PC-3 (cell line): ENCODE results near the gene TMEM44. TPM values are rescaled to one million over a fixed set of nuclear protein-coding genes. Genes with fewer than 3 reads are reported as not detected.

Experiments
- ATAC-seq: fragments of 200-7000 bp; cut with Tn5 transposase; 2 replicates; pipeline ENCODE4 v1.9.1; 2020; ENCODE audit warnings: mild to moderate bottlenecking, moderate library complexity
- BruUV-seq: library from RNA; stranded (reverse); fragments of 400-500 nt; replicated peaks from 2 replicates; lab custom pipeline; 2021; lab: Mats Ljungman, UMichigan
- CTCF ChIA-PET: fragments of 300-600 bp; sonication (Branson Sonifier 250); formaldehyde crosslinking; loops from one replicate; lab custom pipeline; 2022; ENCODE audit warnings: antibody characterized with exemption; lab: Charles Lee
- POLR2A ChIA-PET: fragments of 300-600 bp; sonication (Branson Sonifier 250); formaldehyde crosslinking; loops from one replicate; lab custom pipeline; 2022; ENCODE audit warnings: antibody characterized with exemption; ENCODE audit not compliant: unreplicated experiment; lab: Charles Lee
- DNase-seq: peaks from one replicate; pipeline ENCODE4 v3.0.0-alpha.2; 2015
- H2AFZ ChIP-seq: fragments of 300-600 bp; sonication (generic); 2 replicates; pipeline ENCODE4 v1.6.0; 2016; ENCODE audit warnings: antibody characterized with exemption, low read length
- H3F3A ChIP-seq: fragments of 300-600 bp; sonication (generic); one replicate; pipeline ENCODE4 v1.6.0; 2017; ENCODE audit warnings: antibody characterized with exemption, low read length, control low read depth, mild to moderate bottlenecking; ENCODE audit not compliant: unreplicated experiment
- H3K27ac ChIP-seq: fragments of 300-600 bp; sonication (generic); 2 replicates; pipeline ENCODE4 v1.5.1; 2016; ENCODE audit warnings: mild to moderate bottlenecking, low read length
- H3K27me3 ChIP-seq: fragments of 300-600 bp; sonication (generic); 2 replicates; pipeline ENCODE4 v1.6.1; 2016; ENCODE audit warnings: low read length, mixed read lengths
- H3K36me3 ChIP-seq: fragments of 300-600 bp; sonication (generic); 2 replicates; pipeline ENCODE4 v1.6.1; 2016; ENCODE audit warnings: low read depth, mixed run types, low read length, mixed read lengths
- H3K4me1 ChIP-seq: fragments of 300-600 bp; sonication (generic); 2 replicates; pipeline ENCODE4 v1.5.1; 2016; ENCODE audit warnings: low read length; ENCODE audit not compliant: insufficient read depth
- H3K4me2 ChIP-seq: fragments of 300-600 bp; sonication (generic); 2 replicates; pipeline ENCODE4 v1.6.0; 2016; ENCODE audit warnings: low read length
- H3K4me3 ChIP-seq: fragments of 300-600 bp; sonication (generic); 2 replicates; pipeline ENCODE4 v1.5.1; 2016; ENCODE audit warnings: mild to moderate bottlenecking, low read length, mixed read lengths
- H3K79me2 ChIP-seq: fragments of 300-600 bp; sonication (generic); 2 replicates; pipeline ENCODE4 v1.6.1; 2017; ENCODE audit warnings: low read length, mixed read lengths
- H3K9ac ChIP-seq: fragments of 300-600 bp; sonication (generic); 2 replicates; pipeline ENCODE4 v1.6.0; 2016; ENCODE audit warnings: mild to moderate bottlenecking, low read length
- H3K9me2 ChIP-seq: fragments of 300-600 bp; sonication (generic); replicated peaks from 2 replicates; pipeline ENCODE4 v1.6.1; 2016; ENCODE audit warnings: mixed run types, low read length, mixed read lengths
- H3K9me3 ChIP-seq: fragments of 300-600 bp; sonication (generic); 2 replicates; pipeline ENCODE4 v1.6.1; 2016; ENCODE audit warnings: low read length, mixed read lengths
- H4K20me1 ChIP-seq: fragments of 300-600 bp; sonication (generic); 2 replicates; pipeline ENCODE4 v1.6.1; 2016; ENCODE audit warnings: low read length, mixed read lengths
- EZH2 ChIP-seq: fragments of 300-600 bp; sonication (generic); IDR thresholded peaks from one replicate; pipeline ENCODE4 v1.6.1; 2017; ENCODE audit warnings: antibody characterized with exemption, mild to moderate bottlenecking, low read length; ENCODE audit not compliant: unreplicated experiment
- EZH2phosphoT487 ChIP-seq: fragments of 300-600 bp; sonication (generic); IDR thresholded peaks from 2 replicates; pipeline ENCODE4 v1.6.1; 2018; ENCODE audit warnings: mild to moderate bottlenecking, antibody characterized with exemption, low read length, borderline replicate concordance
- intact Hi-C: fragments of 100-400 bp; cut with micrococcal nuclease; formaldehyde crosslinking; loops from 2 replicates; pipeline ENCODE4 v1.9.0; 2023
- total RNA-seq: library from RNA; depleted of rRNA; stranded (reverse); fragments of >200 nt; gene quantifications from 2 replicates; pipeline ENCODE4 v1.2.3, GENCODE V29; 2014
- TF ChIP-seq, protein P1 (sequence below): fragments of 300-600 bp; sonication (generic); conservative IDR thresholded peaks from 2 replicates; pipeline ENCODE4 v1.5.1; 2017; ENCODE audit warnings: antibody characterized with exemption, low read depth, mild to moderate bottlenecking, low read length

The TMEM44 gene
- total RNA-seq, 1 experiment from 2014 or later: 16.6 TPM

GRCh38 chr3:194672876-194673275 is 39.7 kb upstream of the TMEM44 start:
- peaks cover 15% of the 10 kb centered on the region; the same call in 1 of the 2 replicates for H3K36me3 ChIP-seq
- peak overlapping the region; percentile 89 for H3K9ac ChIP-seq
- H3K27me3 ChIP-seq: no peaks in the 10 kb centered on the region
- H3K9me2 ChIP-seq: no peaks in the 10 kb centered on the region
- peaks cover 42% of the 10 kb centered on the region for H3K79me2 ChIP-seq
- ATAC-seq: no peak
- H3K4me3 ChIP-seq: peak overlapping the region; percentile 87
- H4K20me1 ChIP-seq: peaks cover 17% of the 10 kb centered on the region
- ChIA-PET POLR2A (interaction anchor here (0.5 to 0.6 kb wide), 3 partner anchors 314 to 1787 kb away, joined by 3 read pairs; no protein-coding TSS in a partner anchor), CTCF (interaction anchor here (0.5 to 2.3 kb wide), 4 partner anchors 10 to 689 kb away, joined by 6 to 13 read pairs (median 8); no protein-coding TSS in a partner anchor)
- H2AFZ ChIP-seq: peak overlapping the region; percentile 64
- TF ChIP-seq, protein P1, sequence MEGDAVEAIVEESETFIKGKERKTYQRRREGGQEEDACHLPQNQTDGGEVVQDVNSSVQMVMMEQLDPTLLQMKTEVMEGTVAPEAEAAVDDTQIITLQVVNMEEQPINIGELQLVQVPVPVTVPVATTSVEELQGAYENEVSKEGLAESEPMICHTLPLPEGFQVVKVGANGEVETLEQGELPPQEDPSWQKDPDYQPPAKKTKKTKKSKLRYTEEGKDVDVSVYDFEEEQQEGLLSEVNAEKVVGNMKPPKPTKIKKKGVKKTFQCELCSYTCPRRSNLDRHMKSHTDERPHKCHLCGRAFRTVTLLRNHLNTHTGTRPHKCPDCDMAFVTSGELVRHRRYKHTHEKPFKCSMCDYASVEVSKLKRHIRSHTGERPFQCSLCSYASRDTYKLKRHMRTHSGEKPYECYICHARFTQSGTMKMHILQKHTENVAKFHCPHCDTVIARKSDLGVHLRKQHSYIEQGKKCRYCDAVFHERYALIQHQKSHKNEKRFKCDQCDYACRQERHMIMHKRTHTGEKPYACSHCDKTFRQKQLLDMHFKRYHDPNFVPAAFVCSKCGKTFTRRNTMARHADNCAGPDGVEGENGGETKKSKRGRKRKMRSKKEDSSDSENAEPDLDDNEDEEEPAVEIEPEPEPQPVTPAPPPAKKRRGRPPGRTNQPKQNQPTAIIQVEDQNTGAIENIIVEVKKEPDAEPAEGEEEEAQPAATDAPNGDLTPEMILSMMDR: no peak
- TF ChIP-seq EZH2phosphoT487 (no peak), EZH2 (no peak)
- intact Hi-C loops: loop anchor here (2.0 to 5.0 kb wide), 2 partner anchors 341 to 586 kb away; no protein-coding TSS in a partner anchor
- H3F3A ChIP-seq: no peaks in the 10 kb centered on the region
- no peaks in the 10 kb centered on the region for H3K9me3 ChIP-seq
- TSS peak; percentile 96 for BruUV-seq
- peak overlapping the region; percentile 93 for H3K4me2 ChIP-seq
- H3K27ac ChIP-seq: peak overlapping the region; percentile 71
- no peak for DNase-seq
- H3K4me1 ChIP-seq: peaks cover 14% of the 10 kb centered on the region

- peaks cover 42% of the 10 kb centered on the region for H3K79me2 ChIP-seq
- no peaks in the 10 kb centered on the region for H3K9me3 ChIP-seq
- H3K36me3 ChIP-seq: peaks cover 15% of the 10 kb centered on the region; the same call in 1 of the 2 replicates
- H3K27me3 ChIP-seq: no peaks in the 10 kb centered on the region
- peak within 1 kb of the TSS; percentile 87 for H3K4me3 ChIP-seq
- ChIA-PET CTCF (interaction anchor here (0.5 to 2.3 kb wide), 11 partner anchors 10 to 689 kb away, joined by 3 to 13 read pairs (median 5); no protein-coding TSS in a partner anchor), POLR2A (interaction anchor here (0.5 to 0.6 kb wide), 7 partner anchors 11 to 1787 kb away, joined by 3 to 6 read pairs (median 3); no protein-coding TSS in a partner anchor)
- peak; percentile 97 for DNase-seq
- peak within 1 kb of the TSS; percentile 71 for H3K27ac ChIP-seq
- peak within 1 kb of the TSS; percentile 89 for H3K9ac ChIP-seq
- H2AFZ ChIP-seq: peak within 1 kb of the TSS; percentile 64
- no peaks in the 10 kb centered on the region for H3F3A ChIP-seq
- BruUV-seq: no TSS peak
- peak; percentile 96 for ATAC-seq
- TF ChIP-seq EZH2phosphoT487 (no peak), EZH2 (no peak)
- TF ChIP-seq, protein P1: no peak
- peaks cover 17% of the 10 kb centered on the region for H4K20me1 ChIP-seq
- intact Hi-C loops: loop anchor here (2.0 to 5.0 kb wide), 2 partner anchors 340 to 587 kb away; no protein-coding TSS in a partner anchor
- no peaks in the 10 kb centered on the region for H3K9me2 ChIP-seq
- H3K4me1 ChIP-seq: peaks cover 14% of the 10 kb centered on the region
- H3K4me2 ChIP-seq: peak within 1 kb of the TSS; percentile 93
These were observed 38.9 kb upstream of the TMEM44 start, which contains the start of gene LSG1 for GRCh38 chr3:194671900-194672808. LSG1 (minus strand) TSS chr3:194672191; CDS start chr3:194672162, 29 bp downstream.
